Upper lobe of right lung (tissue), 1 donor: ENCODE results near the gene CNDP1. TPM values are rescaled to one million over a fixed set of nuclear protein-coding genes. Genes with fewer than 3 reads are reported as not detected.
A peak's percentile ranks its signal among the peaks of the same experiment; 100 is the strongest.

Source experiments
- ATAC-seq: fragments of 200-7000 bp; cut with Tn5 transposase; one replicate; pipeline ENCODE4 v1.9.1; 2020; ENCODE audit warnings: mild to moderate bottlenecking, moderate library complexity
- DNase-seq: peaks from one replicate; pipeline ENCODE4 v3.0.0-alpha.2; 2020
- H3K27ac ChIP-seq: fragments of 200-600 bp; one replicate; pipeline ENCODE4 v1.8.0; 2022
- H3K27me3 ChIP-seq: fragments of 200-600 bp; one replicate; pipeline ENCODE4 v1.8.0; 2022; ENCODE audit warnings: mild to moderate bottlenecking
- H3K36me3 ChIP-seq: fragments of 200-600 bp; one replicate; pipeline ENCODE4 v1.8.0; 2022
- H3K4me1 ChIP-seq: fragments of 200-600 bp; one replicate; pipeline ENCODE4 v1.8.0; 2022
- H3K4me3 ChIP-seq: fragments of 200-600 bp; one replicate; pipeline ENCODE4 v1.8.0; 2022; ENCODE audit warnings: mild to moderate bottlenecking
- H3K9me3 ChIP-seq: fragments of 200-600 bp; one replicate; pipeline ENCODE4 v1.8.0; 2022
- CTCF ChIP-seq: fragments of 200-600 bp; IDR thresholded peaks from one replicate; pipeline ENCODE4 v1.8.0; 2022; ENCODE audit warnings: antibody characterized with exemption
- intact Hi-C: fragments of 100-400 bp; cut with DNase I; formaldehyde crosslinking; loops from one replicate; pipeline ENCODE4 v1.11.0; 2022
- total RNA-seq: library from RNA; stranded (reverse); fragmentation: NEBNext Ultra II Directional; extraction: Animal tissue kit (Norgen Biotek cat#: 25700); gene quantifications from one replicate; pipeline ENCODE4 v1.2.1, GENCODE V29; 2021
- donor health status: DM: no; HTN: yes; CAD: no; lungs with severe emphysema.

CNDP1 gene
- total RNA-seq, 1 donor from 2014 or later: not detected

- TF ChIP-seq CTCF: no peak
- H3K4me3 ChIP-seq: no peak overlapping the region
- intact Hi-C loops: no loop called here
- no peaks in the 10 kb centered on the region for H3K9me3 ChIP-seq
- no peaks in the 10 kb centered on the region for H3K27me3 ChIP-seq
- DNase-seq (no peak), ATAC-seq (no peak)
- no peak overlapping the region for H3K27ac ChIP-seq
- H3K4me1 ChIP-seq: peaks cover 4% of the 10 kb centered on the region
- no peaks in the 10 kb centered on the region for H3K36me3 ChIP-seq
These were observed 42.0 kb upstream of the CNDP1 start for GRCh38 chr18:74492259-74492658.

GRCh38 chr18:74493689-74494088, 40.6 kb upstream of the CNDP1 start:
- H3K4me1 ChIP-seq: peaks cover 18% of the 10 kb centered on the region
- no peaks in the 10 kb centered on the region for H3K27me3 ChIP-seq
- no peak overlapping the region for H3K4me3 ChIP-seq
- TF ChIP-seq CTCF: peak; percentile 63
- H3K36me3 ChIP-seq: no peaks in the 10 kb centered on the region
- ATAC-seq (no peak), DNase-seq (no peak)
- no peak overlapping the region for H3K27ac ChIP-seq
- intact Hi-C loops: no loop called here
- no peaks in the 10 kb centered on the region for H3K9me3 ChIP-seq

- Histone ChIP-seq H3K36me3 (no peaks in the 10 kb centered on the region), H3K27me3 (no peaks in the 10 kb centered on the region), H3K4me3 (no peak overlapping the region), H3K27ac (no peak overlapping the region), H3K4me1 (peaks cover 25% of the 10 kb centered on the region), H3K9me3 (no peaks in the 10 kb centered on the region)
- DNase-seq (no peak), ATAC-seq (no peak)
- intact Hi-C loops: no loop called here
- TF ChIP-seq CTCF: no peak
These were observed 39.8 kb upstream of the CNDP1 start for GRCh38 chr18:74494514-74494913.

GRCh38 chr18:74495581-74496507, 38.5 kb upstream of the CNDP1 start, which contains the start of gene CNDP2:
CNDP2 (plus strand) TSS chr18:74496363; CDS start chr18:74499974, 3,611 bp downstream.
- peak; percentile 100 for DNase-seq
- H3K4me3 ChIP-seq: peak within 1 kb of the TSS; percentile 96
- intact Hi-C loops: no loop called here
- peak within 1 kb of the TSS; percentile 98 for H3K27ac ChIP-seq
- ATAC-seq: peak; percentile 95
- H3K9me3 ChIP-seq: no peaks in the 10 kb centered on the region
- TF ChIP-seq CTCF: no peak
- no peaks in the 10 kb centered on the region for H3K27me3 ChIP-seq
- no peaks in the 10 kb centered on the region for H3K36me3 ChIP-seq
- H3K4me1 ChIP-seq: peaks cover 25% of the 10 kb centered on the region

- Histone ChIP-seq H3K27me3 (no peaks in the 10 kb centered on the region), H3K27ac (peak overlapping the region; percentile 98), H3K4me1 (peaks cover 25% of the 10 kb centered on the region), H3K9me3 (no peaks in the 10 kb centered on the region), H3K4me3 (peak overlapping the region; percentile 96), H3K36me3 (peaks cover 4% of the 10 kb centered on the region)
- ATAC-seq: peak; percentile 62
- DNase-seq: peak; percentile 87
- peak; percentile 25 for TF ChIP-seq CTCF
- intact Hi-C loops: no loop called here
These were observed 37.6 kb upstream of the CNDP1 start for GRCh38 chr18:74496508-74497323.
